ENCODE data around the gene PPIL6. TPM values are rescaled to one million over a fixed set of nuclear protein-coding genes. Genes with fewer than 3 reads are reported as not detected.

The PPIL6 gene
- total and polyA plus RNA-seq, 2 experiments from 2014 or later = 1.7 TPM

- TF ChIP-seq STAT1 (IDR thresholded peaks at IDR 0.05; ENCODE audit: unreplicated experiment) = no peak
- no peak for TF ChIP-seq REST (IDR thresholded peaks at IDR 0.05; ENCODE audit: unreplicated experiment)
- no peak for TF ChIP-seq ZNF114 (CRISPR knock-in tag; IDR thresholded peaks at IDR 0.05)
- TF ChIP-seq NANOG (IDR thresholded peaks at IDR 0.05; ENCODE audit: borderline replicate concordance) = no peak
- TF ChIP-seq EZH2phosphoT487 (IDR thresholded peaks at IDR 0.05; ENCODE audit: unreplicated experiment) = no peak
- no peak for TF ChIP-seq CREB1 (CRISPR knock-in tag; IDR thresholded peaks at IDR 0.05; ENCODE audit: low read depth)
- TF ChIP-seq POLR2AphosphoS5 (IDR thresholded peaks at IDR 0.05; ENCODE audit: low read depth) = no peak
- no peak for TF ChIP-seq EZH2 (IDR thresholded peaks at IDR 0.05; ENCODE audit: low read depth, unreplicated experiment)
- TF ChIP-seq CTCF (conservative IDR thresholded peaks at IDR 0.05; ENCODE audit: low read depth in 2 of 2) = no peak
- TF ChIP-seq ETS1 (IDR thresholded peaks at IDR 0.05) = no peak
- no peak for TF ChIP-seq ZNF462 (CRISPR knock-in tag; IDR thresholded peaks at IDR 0.05)
- no peak for TF ChIP-seq JUNB (IDR thresholded peaks at IDR 0.05; ENCODE audit: unreplicated experiment)
- TF ChIP-seq ZNF331 (CRISPR knock-in tag; IDR thresholded peaks at IDR 0.05; ENCODE audit: low read depth) = no peak
- H3K36me3 ChIP-seq (ENCODE audit: insufficient read depth) = peaks cover 47% of the 10 kb centered on the region
- H3K9me2 ChIP-seq (ENCODE audit: insufficient read depth) = no peaks in the 10 kb centered on the region
- H3K4me3 Mint-ChIP-seq = no peak overlapping the region
- H3K27ac ChIP-seq (ENCODE audit: low read depth) = no peak overlapping the region
- H3K36me3 Mint-ChIP-seq (ENCODE audit: low read depth) = peaks cover 61% of the 10 kb centered on the region
- H3K4me2 ChIP-seq = no peak overlapping the region
- no peaks in the 10 kb centered on the region for H3K27me3 ChIP-seq (ENCODE audit: insufficient read depth)
- peaks cover 21% of the 10 kb centered on the region for H3K4me1 Mint-ChIP-seq
- ATAC-seq (no peak), DNase-seq (ENCODE audit: low spot score) (no peak)
- peaks cover 14% of the 10 kb centered on the region for H3K4me1 ChIP-seq (ENCODE audit: insufficient read depth)
- H3K27me3 Mint-ChIP-seq (ENCODE audit: insufficient read depth, low read depth, poor library complexity) = peaks cover 9% of the 10 kb centered on the region
- no peak overlapping the region for H3K4me3 ChIP-seq
- H3K27ac Mint-ChIP-seq = no peak overlapping the region
- peaks cover 6% of the 10 kb centered on the region; the same call in 1 of the 2 replicates for H3K79me2 ChIP-seq (replicated peaks; ENCODE audit: insufficient read depth)
- peaks cover 3% of the 10 kb centered on the region; the same call in 1 of the 2 replicates for H3F3A ChIP-seq (replicated peaks; ENCODE audit: low read depth)
- H4K20me1 ChIP-seq (replicated peaks; ENCODE audit: insufficient read depth) = peaks cover 20% of the 10 kb centered on the region
- no peak overlapping the region for H2AFZ ChIP-seq
- no peaks in the 10 kb centered on the region; the same call in 2 of the 3 replicates for H3K9me3 Mint-ChIP-seq
These were observed 21.5 kb upstream of the PPIL6 start for GRCh38 chr6:109461733-109462526.
